Activated naive CD8-positive, alpha-beta T cell treated with anti-CD3 and anti-CD28 coated beads, Interleukin-2, amount 50 U/mL, for 24 hours (primary cell): ENCODE measurements around the gene LIMS4.
"Not testable (repeated sequence)": the region's sequence is repeated elsewhere in the genome, so short reads cannot be mapped to it uniquely, and the experiment has no call there.

Experiments used
- ATAC-seq: fragments of 150-1000 bp; cut with Tn5 transposase; one replicate; pipeline ENCODE4 v1.10.0; 2021
- DNase-seq: peaks from one replicate; pipeline ENCODE4 v3.0.0; 2021
- H3K27ac Mint-ChIP-seq: one replicate; pipeline ENCODE4 v1.8.0; 2021; ENCODE audit warnings: mild to moderate bottlenecking, mixed read lengths
- H3K27me3 Mint-ChIP-seq: one replicate; pipeline ENCODE4 v1.8.0; 2021; ENCODE audit warnings: mixed read lengths
- H3K36me3 Mint-ChIP-seq: one replicate; pipeline ENCODE4 v1.8.0; 2021; ENCODE audit warnings: low read depth, mixed read lengths
- H3K4me1 Mint-ChIP-seq: one replicate; pipeline ENCODE4 v1.8.0; 2021; ENCODE audit warnings: mixed read lengths
- H3K4me3 Mint-ChIP-seq: one replicate; pipeline ENCODE4 v1.8.0; 2021; ENCODE audit warnings: mild to moderate bottlenecking, moderate library complexity, mixed read lengths
- H3K9me3 Mint-ChIP-seq: one replicate; pipeline ENCODE4 v1.8.0; 2021; ENCODE audit warnings: mixed read lengths

Gene LIMS4

DNA sequence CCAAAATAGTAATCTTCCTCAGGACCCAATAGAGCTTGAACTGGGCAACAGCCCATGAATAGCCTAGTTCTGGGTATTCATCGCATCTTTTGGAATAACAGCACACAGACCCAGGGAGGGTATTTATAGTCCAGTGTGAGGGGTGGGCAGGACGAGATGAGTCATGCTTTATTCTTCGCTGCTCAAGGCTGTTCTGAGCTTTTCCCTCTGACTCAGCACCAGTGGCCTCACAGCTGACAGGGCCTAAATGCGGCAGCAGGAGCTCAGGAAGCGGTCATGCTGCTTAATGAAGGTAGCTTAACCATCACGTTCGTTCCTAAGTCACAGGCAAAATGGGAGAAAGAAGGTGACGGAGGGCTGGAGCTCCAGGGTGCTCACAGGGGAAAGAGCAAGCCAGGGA is 7.3 kb downstream of the LIMS4 start:
- H3K4me3 Mint-ChIP-seq, H3K27me3 Mint-ChIP-seq, H3K9me3 Mint-ChIP-seq, ATAC-seq, H3K27ac Mint-ChIP-seq, H3K36me3 Mint-ChIP-seq, H3K4me1 Mint-ChIP-seq, DNase-seq: not testable (repeated sequence)

DNA sequence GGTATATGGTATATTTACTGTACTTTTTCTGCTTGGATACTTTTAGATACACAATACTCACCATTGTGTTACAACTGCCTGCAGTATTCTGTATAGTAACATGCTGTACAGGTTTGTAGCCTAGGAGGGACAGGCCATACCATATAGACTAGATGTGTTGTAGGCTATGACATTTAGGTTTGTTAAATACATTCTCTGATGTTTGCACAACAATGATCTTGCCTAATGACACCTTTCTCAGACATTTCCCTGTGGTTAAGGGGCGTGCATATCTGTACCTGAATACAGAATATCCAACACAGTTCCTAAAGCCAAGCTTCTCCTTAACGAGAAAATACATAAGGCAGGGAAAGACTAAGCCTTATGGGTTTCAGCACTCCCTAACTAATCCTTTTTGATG is 10.2 kb downstream of the LIMS4 start:
- not testable (repeated sequence) for H3K36me3 Mint-ChIP-seq, DNase-seq, H3K27me3 Mint-ChIP-seq, ATAC-seq, H3K27ac Mint-ChIP-seq, H3K9me3 Mint-ChIP-seq, H3K4me3 Mint-ChIP-seq, H3K4me1 Mint-ChIP-seq

DNA sequence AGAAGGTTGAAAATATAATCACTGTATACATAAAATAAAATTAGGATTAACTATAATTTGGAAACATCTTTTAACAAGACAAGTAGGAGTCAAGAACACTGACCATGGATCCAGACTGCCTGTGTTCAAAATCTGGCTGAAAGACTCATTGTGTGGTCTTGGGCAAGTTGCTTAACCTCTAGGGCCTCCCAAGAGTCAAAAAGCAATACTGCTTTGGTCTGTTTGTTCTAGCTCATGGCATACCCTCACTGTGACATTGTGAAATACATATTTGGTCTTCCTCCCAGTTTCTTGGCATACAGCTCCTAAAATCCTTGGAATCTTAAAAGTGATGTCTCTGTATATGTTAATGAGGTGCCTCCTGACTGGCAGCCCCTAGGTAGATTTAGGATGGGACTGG is 12.3 kb downstream of the LIMS4 start:
- H3K27ac Mint-ChIP-seq, ATAC-seq, H3K9me3 Mint-ChIP-seq, H3K4me1 Mint-ChIP-seq, DNase-seq, H3K4me3 Mint-ChIP-seq, H3K36me3 Mint-ChIP-seq, H3K27me3 Mint-ChIP-seq: not testable (repeated sequence)

DNA sequence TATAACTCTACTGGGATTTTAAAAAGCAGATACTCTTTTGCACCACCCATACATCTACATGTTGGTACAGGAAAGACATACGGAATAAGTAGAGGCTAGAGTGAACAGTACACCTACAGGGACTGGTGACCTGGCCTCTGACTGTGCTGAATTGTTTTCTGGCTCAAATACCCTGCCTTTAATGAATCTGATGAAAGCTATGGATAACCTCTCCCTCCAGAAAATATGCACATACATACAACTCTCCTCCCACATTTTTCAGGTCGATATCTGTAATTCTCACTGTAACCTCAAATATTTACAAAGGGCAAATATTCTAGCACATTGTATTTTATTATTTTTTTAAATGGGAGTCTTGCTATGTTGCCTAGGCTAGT is 15.4 kb downstream of the LIMS4 start:
- H3K4me1 Mint-ChIP-seq, H3K27me3 Mint-ChIP-seq, DNase-seq, H3K9me3 Mint-ChIP-seq, H3K36me3 Mint-ChIP-seq, H3K4me3 Mint-ChIP-seq, H3K27ac Mint-ChIP-seq, ATAC-seq: not testable (repeated sequence)

DNA sequence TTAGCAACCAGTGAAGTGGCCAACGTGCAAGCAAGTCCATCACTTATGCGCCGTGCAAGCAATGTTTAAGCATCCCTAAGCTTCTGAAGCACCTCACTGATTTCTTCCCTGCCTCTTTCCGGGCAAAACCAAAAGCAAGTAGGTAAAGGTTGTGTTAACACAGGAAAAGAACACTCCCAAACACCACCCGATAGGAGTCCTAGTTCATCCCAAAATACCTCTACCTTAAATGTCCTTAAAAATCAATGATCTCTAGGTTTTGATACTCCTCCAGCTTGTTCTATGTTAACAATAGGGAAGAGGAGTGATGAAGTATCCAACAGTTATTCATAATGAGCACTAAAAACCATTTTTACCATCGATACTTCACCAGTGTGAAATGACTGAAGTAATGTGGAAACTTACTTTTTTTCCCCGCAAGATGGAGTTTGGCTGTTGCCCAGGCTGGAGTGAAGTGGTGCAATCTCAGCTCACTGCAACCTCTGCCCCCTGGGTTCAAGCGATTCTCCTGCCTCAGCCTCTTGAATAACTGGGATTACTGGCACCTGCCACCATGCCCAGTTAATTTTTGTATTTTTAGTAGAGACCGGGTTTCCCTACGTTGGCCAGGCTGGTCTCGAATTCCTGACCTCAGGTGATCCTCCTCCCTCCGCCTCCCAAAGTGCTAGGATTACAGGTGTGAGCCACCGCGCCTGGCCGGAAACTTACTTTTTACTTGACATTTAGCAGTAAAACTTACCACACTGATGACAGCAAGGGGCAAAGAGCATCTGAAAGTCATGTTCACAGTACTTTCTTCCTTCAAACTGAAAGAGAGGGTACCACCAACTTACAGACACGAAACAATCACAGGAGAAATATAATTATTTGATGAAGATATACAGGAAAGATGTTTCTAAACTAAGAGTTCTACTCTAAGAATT is 16.1 kb downstream of the LIMS4 start:
- not testable (repeated sequence) for DNase-seq, H3K27ac Mint-ChIP-seq

DNA sequence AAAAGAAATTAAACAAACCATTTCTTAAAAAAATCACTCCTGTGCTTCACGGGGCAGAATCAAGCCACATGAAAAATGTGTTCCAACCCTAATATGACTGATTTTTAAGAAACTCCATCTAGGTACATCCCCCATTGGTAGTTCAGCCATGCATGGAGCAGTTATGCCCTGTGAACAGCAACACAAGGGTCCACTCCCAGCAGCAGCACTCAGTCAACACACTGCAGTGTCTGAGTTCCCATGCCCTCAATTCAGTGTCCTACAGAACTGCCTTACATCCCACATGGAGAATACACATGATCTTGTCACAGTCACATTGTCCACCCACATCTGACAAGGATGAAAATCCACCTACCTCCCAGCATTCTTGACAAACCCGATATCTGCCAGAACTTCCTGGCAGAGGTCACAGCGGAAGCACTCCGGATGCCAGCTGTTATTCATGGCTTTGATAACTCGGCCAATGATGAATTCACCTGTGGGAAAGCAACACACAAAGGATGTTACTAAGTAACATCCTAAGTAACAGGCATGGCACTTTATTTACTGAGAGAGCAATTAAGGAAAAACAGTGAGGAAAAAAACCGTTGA is 17.4 kb downstream of the LIMS4 start:
- ATAC-seq, DNase-seq, H3K4me3 Mint-ChIP-seq, H3K4me1 Mint-ChIP-seq, H3K27ac Mint-ChIP-seq, H3K9me3 Mint-ChIP-seq, H3K27me3 Mint-ChIP-seq, H3K36me3 Mint-ChIP-seq: not testable (repeated sequence)

More for the DNA sequence above, 16.1 kb downstream of the LIMS4 start:
- not testable (repeated sequence) for H3K4me3 Mint-ChIP-seq, H3K9me3 Mint-ChIP-seq, H3K27me3 Mint-ChIP-seq, H3K36me3 Mint-ChIP-seq, ATAC-seq, H3K4me1 Mint-ChIP-seq

DNA sequence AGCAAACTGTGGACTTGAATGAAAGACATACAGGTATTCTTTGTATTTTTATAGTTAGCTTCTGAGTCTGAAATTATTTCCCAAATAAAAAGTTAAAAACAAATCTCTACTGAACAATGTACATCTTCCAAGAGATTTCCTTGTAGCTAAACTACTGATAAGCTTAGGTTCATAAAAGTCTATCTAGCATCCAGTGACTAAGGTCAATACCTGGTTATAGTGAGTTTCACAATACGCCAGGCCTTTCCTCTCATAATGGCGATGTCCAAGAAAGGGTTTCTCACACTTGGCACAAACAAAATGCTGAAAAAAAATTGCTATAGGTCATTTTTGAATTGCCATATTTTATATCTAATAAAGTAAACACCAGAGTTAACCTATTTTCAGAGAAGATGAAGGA is 21.7 kb downstream of the LIMS4 start:
- not testable (repeated sequence) for H3K27me3 Mint-ChIP-seq, ATAC-seq, DNase-seq, H3K4me1 Mint-ChIP-seq, H3K36me3 Mint-ChIP-seq, H3K9me3 Mint-ChIP-seq, H3K27ac Mint-ChIP-seq, H3K4me3 Mint-ChIP-seq

DNA sequence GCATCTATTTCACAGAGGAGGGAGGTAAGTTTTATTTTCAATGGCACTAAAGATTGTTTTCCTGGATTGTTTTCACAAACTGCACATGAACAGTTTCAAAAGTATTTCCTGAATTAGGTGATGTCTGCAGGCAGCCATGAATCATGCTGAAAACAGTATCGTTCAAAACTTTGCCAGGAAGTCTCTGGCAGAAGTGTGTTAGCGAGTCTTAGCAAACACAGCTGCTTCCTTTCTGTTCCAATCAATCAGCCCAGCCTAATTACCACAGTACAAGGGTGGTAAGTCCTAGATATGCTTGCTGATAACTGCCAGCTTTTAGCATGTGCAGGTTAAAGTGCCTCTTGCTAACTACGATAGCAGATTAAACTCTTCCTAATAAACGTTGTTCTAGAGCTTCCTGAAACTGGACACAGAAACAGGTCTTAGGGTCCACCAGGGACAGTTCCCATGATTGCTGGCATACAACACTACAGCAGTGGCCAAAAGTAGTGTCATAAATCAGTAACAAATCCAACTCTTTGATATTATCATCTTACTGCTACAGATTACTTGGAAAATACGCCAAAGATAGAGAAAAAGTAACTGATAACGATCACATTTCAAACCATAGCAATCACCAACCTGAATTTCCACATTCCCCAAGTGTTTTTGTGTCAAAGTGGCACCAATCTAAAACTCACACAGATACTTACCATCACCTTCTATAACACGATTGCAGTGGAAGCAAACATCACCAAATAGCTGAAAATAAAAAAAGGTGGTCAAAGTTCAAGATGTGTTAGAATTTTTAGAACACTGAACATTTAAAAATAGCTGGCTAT is 23.3 kb downstream of the LIMS4 start:
- H3K27ac Mint-ChIP-seq, H3K4me3 Mint-ChIP-seq, H3K9me3 Mint-ChIP-seq, DNase-seq, H3K27me3 Mint-ChIP-seq, H3K36me3 Mint-ChIP-seq, H3K4me1 Mint-ChIP-seq: not testable (repeated sequence)
- ATAC-seq: peak; percentile 28

DNA sequence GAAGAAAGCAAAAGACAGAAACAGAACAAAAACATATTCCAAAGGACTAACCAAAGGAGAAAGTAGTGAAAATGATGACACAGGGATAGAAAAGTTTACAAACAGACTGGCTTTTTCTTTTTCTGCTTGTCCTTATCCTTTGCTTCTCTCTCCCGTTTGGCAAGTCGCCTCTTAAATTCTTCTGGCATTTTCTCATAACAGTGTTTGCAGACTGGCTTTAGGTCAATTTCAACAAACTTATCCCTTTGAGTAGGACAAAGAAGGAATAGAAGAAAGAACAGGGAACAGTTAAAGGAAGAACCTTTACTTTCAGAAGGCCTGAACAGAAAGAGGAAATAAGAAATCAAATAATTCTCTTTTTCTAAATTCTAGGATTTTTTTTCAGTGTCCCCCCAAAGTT is 26.0 kb downstream of the LIMS4 start:
- not testable (repeated sequence) for H3K4me1 Mint-ChIP-seq, DNase-seq, H3K27ac Mint-ChIP-seq, H3K4me3 Mint-ChIP-seq, H3K27me3 Mint-ChIP-seq, ATAC-seq, H3K36me3 Mint-ChIP-seq, H3K9me3 Mint-ChIP-seq

DNA sequence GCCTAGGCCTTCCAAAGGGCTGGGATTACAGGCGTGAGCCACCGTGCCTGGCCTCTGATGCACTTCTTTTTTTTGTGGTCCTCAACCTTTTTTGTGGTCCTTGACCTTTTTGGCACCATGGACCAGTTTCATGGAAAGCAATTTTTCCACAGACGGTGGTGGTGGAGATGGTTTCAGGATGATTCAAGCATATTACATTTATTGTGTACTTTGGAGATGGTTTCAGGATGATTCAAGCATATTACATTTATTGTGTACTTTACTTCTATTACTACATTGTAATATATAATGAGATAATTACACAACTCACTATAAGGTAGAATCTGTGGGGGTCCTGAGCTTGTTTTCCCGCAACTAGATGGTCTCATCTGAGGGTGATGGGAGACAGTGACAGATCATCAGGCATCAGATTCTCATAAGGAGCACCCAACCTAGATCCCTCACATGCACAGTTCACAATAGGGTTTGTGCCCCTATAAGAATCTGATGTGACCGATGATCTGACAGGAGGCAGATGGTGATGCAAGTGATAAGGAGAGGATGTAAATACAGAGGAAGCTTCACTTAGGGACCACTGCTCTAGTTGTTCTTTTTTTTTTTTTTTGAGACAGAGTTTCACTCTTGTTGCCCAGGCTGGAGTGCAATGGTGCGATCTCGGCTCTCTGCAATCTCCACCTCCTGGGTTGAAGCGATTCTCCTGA is 29.2 kb downstream of the LIMS4 start:
- H3K27ac Mint-ChIP-seq, H3K9me3 Mint-ChIP-seq, H3K4me3 Mint-ChIP-seq, DNase-seq, H3K36me3 Mint-ChIP-seq, ATAC-seq, H3K4me1 Mint-ChIP-seq, H3K27me3 Mint-ChIP-seq: not testable (repeated sequence)

DNA sequence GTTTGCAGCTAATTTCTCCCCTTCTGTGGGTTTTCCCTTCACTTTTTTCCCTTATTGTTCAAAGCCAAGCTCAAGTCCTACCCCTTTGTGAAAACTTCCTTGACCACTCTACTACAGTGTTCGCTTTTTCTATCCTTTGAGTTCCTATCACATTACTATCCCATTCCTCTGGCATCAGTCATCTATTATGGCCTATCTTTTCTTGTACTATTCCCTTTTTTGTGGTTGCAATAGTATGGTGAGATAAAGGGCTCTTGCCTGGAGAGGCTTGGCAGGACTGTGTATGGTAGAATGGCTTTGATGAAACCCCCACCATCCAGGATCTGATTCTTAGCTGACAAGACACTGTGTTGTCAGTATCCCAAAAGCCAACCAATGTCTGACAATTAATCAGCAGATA is 30.7 kb downstream of the LIMS4 start:
- ATAC-seq, H3K27ac Mint-ChIP-seq, H3K4me1 Mint-ChIP-seq, H3K9me3 Mint-ChIP-seq, H3K4me3 Mint-ChIP-seq, DNase-seq, H3K36me3 Mint-ChIP-seq, H3K27me3 Mint-ChIP-seq: not testable (repeated sequence)

DNA sequence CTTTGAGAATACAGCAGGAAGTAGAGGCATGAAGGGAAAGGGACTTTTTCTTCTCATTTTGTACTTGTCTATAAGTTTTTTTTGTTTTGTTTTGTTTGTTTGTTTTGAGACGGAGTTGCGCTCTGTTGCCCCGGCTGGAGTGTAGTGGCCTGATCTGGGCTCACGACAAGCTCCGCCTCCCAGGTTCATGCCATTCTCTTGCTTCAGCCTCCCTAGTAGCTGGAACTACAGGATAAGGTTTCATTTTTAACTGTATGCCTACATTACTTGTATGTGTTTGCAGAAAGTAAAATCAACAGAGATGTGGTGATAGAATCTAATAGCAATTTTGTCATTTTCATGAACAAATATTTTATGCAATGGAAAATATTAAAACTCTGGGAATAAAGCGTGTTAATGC is 38.1 kb downstream of the LIMS4 start:
- not testable (repeated sequence) for H3K4me3 Mint-ChIP-seq, H3K27me3 Mint-ChIP-seq, H3K4me1 Mint-ChIP-seq, ATAC-seq, H3K27ac Mint-ChIP-seq, H3K9me3 Mint-ChIP-seq, H3K36me3 Mint-ChIP-seq, DNase-seq

DNA sequence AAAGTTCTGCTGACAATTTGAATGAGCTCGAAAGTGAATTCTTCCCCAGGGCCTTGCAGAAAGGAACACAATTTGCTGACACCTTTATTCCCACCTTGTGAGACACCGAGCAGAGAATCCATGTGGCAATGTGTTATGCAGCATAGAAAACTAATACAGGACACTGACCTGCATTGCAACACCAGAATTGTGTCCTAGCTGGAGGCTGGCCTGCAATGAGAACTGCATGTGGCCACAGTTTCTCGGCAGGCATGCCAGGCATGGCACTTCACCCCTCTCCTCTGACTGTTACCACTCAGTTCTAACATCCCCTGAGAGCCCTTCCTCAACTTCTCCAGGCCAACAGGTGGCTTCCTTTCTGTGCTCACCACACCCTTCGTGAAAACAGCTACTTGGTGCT is 46.9 kb downstream of the LIMS4 start:
- H3K4me1 Mint-ChIP-seq, H3K27ac Mint-ChIP-seq, H3K4me3 Mint-ChIP-seq, H3K9me3 Mint-ChIP-seq, ATAC-seq, H3K27me3 Mint-ChIP-seq, DNase-seq, H3K36me3 Mint-ChIP-seq: not testable (repeated sequence)

DNA sequence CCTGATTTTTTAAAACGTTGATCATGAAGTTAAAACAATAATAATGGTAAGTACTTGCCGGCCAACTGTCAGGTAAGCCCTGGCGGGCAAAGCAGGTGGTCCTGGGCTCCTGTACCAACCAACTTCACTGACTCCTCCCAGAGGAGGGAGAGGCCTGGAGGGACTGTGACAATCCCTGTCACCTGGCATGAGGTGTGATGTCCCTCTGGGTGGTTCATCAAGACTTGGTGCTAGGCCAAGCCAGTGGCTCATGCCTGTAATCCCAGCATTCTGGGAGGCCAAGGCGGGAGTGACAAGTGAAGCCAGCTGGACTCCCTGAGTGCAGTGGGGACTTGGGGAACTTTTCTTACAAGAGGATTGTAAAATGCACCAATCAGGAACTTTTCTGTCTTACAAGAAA is 48.2 kb downstream of the LIMS4 start:
- H3K27me3 Mint-ChIP-seq, ATAC-seq, H3K4me1 Mint-ChIP-seq, H3K36me3 Mint-ChIP-seq, H3K27ac Mint-ChIP-seq, H3K9me3 Mint-ChIP-seq, H3K4me3 Mint-ChIP-seq, DNase-seq: not testable (repeated sequence)
